ENCODE data around the gene TRHDE.

DNA sequence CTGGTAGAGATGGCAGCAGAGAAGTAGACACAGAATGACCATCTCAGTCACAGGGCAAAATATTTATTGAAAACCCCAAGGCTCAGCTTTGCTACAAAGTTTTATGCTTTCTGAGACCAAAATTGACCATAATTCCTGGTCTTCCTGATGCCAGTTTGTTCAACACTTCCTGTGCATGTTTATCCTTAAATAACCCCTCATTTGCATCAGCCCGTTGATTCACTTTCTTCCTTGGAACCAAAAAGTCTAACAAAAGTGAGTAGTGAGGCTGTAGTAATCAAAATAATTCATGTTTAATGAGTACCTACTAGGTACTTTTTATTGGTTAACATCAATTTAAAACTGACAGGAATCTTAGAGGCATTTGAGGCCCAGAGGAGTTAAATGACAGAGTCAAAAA lies 51.7 kb downstream of the TRHDE start:
- TF ChIP-seq POLR2AphosphoS5 (IDR thresholded peaks at IDR 0.05; ENCODE audit: insufficient read depth, low read depth, low read length) (no peak), EZH2 (IDR thresholded peaks at IDR 0.05; ENCODE audit: borderline replicate concordance, low read depth, low read length, severe bottlenecking) (no peak), CTCF (IDR thresholded peaks at IDR 0.05; ENCODE audit: extremely low read depth in 1 of 2, insufficient read depth in 1 of 2, low read depth in 1 of 2, low read length in 2 of 2) (no peak), GATA2 (IDR thresholded peaks at IDR 0.05; ENCODE audit: insufficient read depth, insufficient read length, low read depth, low read length) (no peak), POLR2A (IDR thresholded peaks at IDR 0.05; ENCODE audit: low read depth, low read length) (no peak)
